Measurements from ENCODE around the gene VKORC1. TPM values are rescaled to one million over a fixed set of nuclear protein-coding genes. Genes with fewer than 3 reads are reported as not detected.
A peak's percentile ranks its signal among the peaks of the same experiment; 100 is the strongest.

The VKORC1 gene
- total and polyA plus RNA-seq, 5 donors from 2014 or later = 38.1 to 113 (median 103) TPM

- Histone ChIP-seq H3K36me3 (ENCODE audit: control insufficient read depth, insufficient read depth, low read length) (peaks cover 15% of the 10 kb centered on the region), H3K27me3 (ENCODE audit: control insufficient read depth, insufficient read depth, low read length) (no peaks in the 10 kb centered on the region), H3K4me3 (ENCODE audit: low read depth, low read length) (no peak overlapping the region), H3K27ac (ENCODE audit: insufficient read depth, low read length, poor library complexity, severe bottlenecking) (no peak overlapping the region), H3K4me1 (ENCODE audit: control insufficient read depth, insufficient read depth, low read length, poor library complexity, severe bottlenecking) (peaks cover 14% of the 10 kb centered on the region), H3K9me3 (ENCODE audit: control insufficient read depth in 2 of 2, low read length in 2 of 2) (no peaks in the 10 kb centered on the region)
- ATAC-seq (ENCODE audit: low read depth in 2 of 2) (no peak), DNase-seq (no peak)
- H3K9me3 Mint-ChIP-seq = no peaks in the 10 kb centered on the region
- peaks cover 5% of the 10 kb centered on the region for H3K36me3 Mint-ChIP-seq
- peaks cover 0 to 37% (median 16%) of the 10 kb centered on the region in 4 donors for H3K4me1 Mint-ChIP-seq
- peak overlapping the region in 2 of 4 donors; percentile 61 to 76 for H3K4me3 Mint-ChIP-seq
- no peak overlapping the region for H3K27ac Mint-ChIP-seq
- H3K27me3 Mint-ChIP-seq = no peaks in the 10 kb centered on the region
Observed at GRCh38 chr16:31114468-31114867, 19.9 kb upstream of the VKORC1 start.

GRCh38 chr16:31113121-31114120 is 18.8 kb upstream of the VKORC1 start:
- Histone ChIP-seq H3K27me3 (ENCODE audit: control insufficient read depth, insufficient read depth, low read length) (no peaks in the 10 kb centered on the region), H3K36me3 (ENCODE audit: control insufficient read depth, insufficient read depth, low read length) (peaks cover 9% of the 10 kb centered on the region), H3K4me3 (ENCODE audit: low read depth, low read length) (no peak overlapping the region), H3K4me1 (ENCODE audit: control insufficient read depth, insufficient read depth, low read length, poor library complexity, severe bottlenecking) (peaks cover 18% of the 10 kb centered on the region), H3K27ac (ENCODE audit: insufficient read depth, low read length, poor library complexity, severe bottlenecking) (no peak overlapping the region), H3K9me3 (ENCODE audit: control insufficient read depth in 2 of 2, low read length in 2 of 2) (no peaks in the 10 kb centered on the region)
- no peak for DNase-seq
- Mint-ChIP-seq H3K4me3 (peak overlapping the region in 2 of 4 donors; percentile 31 to 64), H3K27me3 (no peaks in the 10 kb centered on the region), H3K9me3 (no peaks in the 10 kb centered on the region), H3K27ac (peak overlapping the region in 1 of 3 donors; percentile 32), H3K36me3 (peaks cover 5% of the 10 kb centered on the region), H3K4me1 (peaks cover 0 to 32% (median 14%) of the 10 kb centered on the region in 4 donors)
- ATAC-seq (ENCODE audit: low read depth in 2 of 2) = no peak

- no peak for ATAC-seq (ENCODE audit: low read depth in 2 of 2)
- H3K27me3 ChIP-seq (ENCODE audit: control insufficient read depth, insufficient read depth, low read length) = no peaks in the 10 kb centered on the region
- no peak for DNase-seq
- no peak overlapping the region for H3K27ac ChIP-seq (ENCODE audit: insufficient read depth, low read length, poor library complexity, severe bottlenecking)
- H3K36me3 ChIP-seq (ENCODE audit: control insufficient read depth, insufficient read depth, low read length) = peaks cover 9% of the 10 kb centered on the region
- peaks cover 5% of the 10 kb centered on the region for H3K36me3 Mint-ChIP-seq
- H3K4me3 Mint-ChIP-seq = peak overlapping the region in 1 of 4 donors; percentile 12
- no peaks in the 10 kb centered on the region for H3K9me3 Mint-ChIP-seq
- H3K9me3 ChIP-seq (ENCODE audit: control insufficient read depth in 2 of 2, low read length in 2 of 2) = no peaks in the 10 kb centered on the region
- H3K27ac Mint-ChIP-seq = no peak overlapping the region
- H3K4me1 Mint-ChIP-seq = peaks cover 4 to 30% (median 12%) of the 10 kb centered on the region in 4 donors
- H3K27me3 Mint-ChIP-seq = no peaks in the 10 kb centered on the region
- H3K4me1 ChIP-seq (ENCODE audit: control insufficient read depth, insufficient read depth, low read length, poor library complexity, severe bottlenecking) = peaks cover 16% of the 10 kb centered on the region
- H3K4me3 ChIP-seq (ENCODE audit: low read depth, low read length) = no peak overlapping the region
Observed at GRCh38 chr16:31112711-31113110, 18.1 kb upstream of the VKORC1 start.

GRCh38 chr16:31111881-31112466 is 17.4 kb upstream of the VKORC1 start:
- Mint-ChIP-seq H3K9me3 (no peaks in the 10 kb centered on the region), H3K36me3 (peaks cover 5% of the 10 kb centered on the region), H3K27ac (no peak overlapping the region), H3K4me3 (peak overlapping the region in 3 of 4 donors; percentile 7 to 87 (median 44)), H3K27me3 (no peaks in the 10 kb centered on the region), H3K4me1 (peaks cover 8 to 32% (median 13%) of the 10 kb centered on the region in 4 donors)
- H3K4me3 ChIP-seq (ENCODE audit: low read depth, low read length) = no peak overlapping the region
- no peaks in the 10 kb centered on the region for H3K27me3 ChIP-seq (ENCODE audit: control insufficient read depth, insufficient read depth, low read length)
- H3K27ac ChIP-seq (ENCODE audit: insufficient read depth, low read length, poor library complexity, severe bottlenecking) = no peak overlapping the region
- DNase-seq = no peak
- peaks cover 16% of the 10 kb centered on the region for H3K4me1 ChIP-seq (ENCODE audit: control insufficient read depth, insufficient read depth, low read length, poor library complexity, severe bottlenecking)
- H3K36me3 ChIP-seq (ENCODE audit: control insufficient read depth, insufficient read depth, low read length) = peaks cover 9% of the 10 kb centered on the region
- no peaks in the 10 kb centered on the region for H3K9me3 ChIP-seq (ENCODE audit: control insufficient read depth in 2 of 2, low read length in 2 of 2)
- ATAC-seq (ENCODE audit: low read depth in 2 of 2) = no peak

GRCh38 chr16:31110106-31111034 is 15.8 kb upstream of the VKORC1 start:
- DNase-seq = no peak
- H3K27ac Mint-ChIP-seq = peak overlapping the region; percentile 31 to 48 (median 32)
- Histone ChIP-seq H3K4me3 (ENCODE audit: low read depth, low read length) (no peak overlapping the region), H3K27ac (ENCODE audit: insufficient read depth, low read length, poor library complexity, severe bottlenecking) (no peak overlapping the region), H3K9me3 (ENCODE audit: control insufficient read depth in 2 of 2, low read length in 2 of 2) (no peaks in the 10 kb centered on the region), H3K36me3 (ENCODE audit: control insufficient read depth, insufficient read depth, low read length) (peaks cover 9% of the 10 kb centered on the region), H3K4me1 (ENCODE audit: control insufficient read depth, insufficient read depth, low read length, poor library complexity, severe bottlenecking) (peaks cover 18% of the 10 kb centered on the region), H3K27me3 (ENCODE audit: control insufficient read depth, insufficient read depth, low read length) (no peaks in the 10 kb centered on the region)
- ATAC-seq (ENCODE audit: low read depth in 2 of 2) = no peak
- H3K36me3 Mint-ChIP-seq = peaks cover 5% of the 10 kb centered on the region
- no peaks in the 10 kb centered on the region for H3K27me3 Mint-ChIP-seq
- peak overlapping the region; percentile 61 to 87 (median 86) for H3K4me3 Mint-ChIP-seq
- H3K9me3 Mint-ChIP-seq = peaks cover 0 to 1% (median 0%) of the 10 kb centered on the region in 7 donors
- peaks cover 8 to 32% (median 12%) of the 10 kb centered on the region in 4 donors for H3K4me1 Mint-ChIP-seq

GRCh38 chr16:31109622-31110021 is 15.0 kb upstream of the VKORC1 start:
- Histone ChIP-seq H3K36me3 (ENCODE audit: control insufficient read depth, insufficient read depth, low read length) (peaks cover 9% of the 10 kb centered on the region), H3K4me3 (ENCODE audit: low read depth, low read length) (no peak overlapping the region), H3K27ac (ENCODE audit: insufficient read depth, low read length, poor library complexity, severe bottlenecking) (no peak overlapping the region), H3K4me1 (ENCODE audit: control insufficient read depth, insufficient read depth, low read length, poor library complexity, severe bottlenecking) (peaks cover 18% of the 10 kb centered on the region), H3K27me3 (ENCODE audit: control insufficient read depth, insufficient read depth, low read length) (no peaks in the 10 kb centered on the region), H3K9me3 (ENCODE audit: control insufficient read depth in 2 of 2, low read length in 2 of 2) (no peaks in the 10 kb centered on the region)
- Mint-ChIP-seq H3K4me1 (peaks cover 8 to 32% (median 11%) of the 10 kb centered on the region in 4 donors), H3K9me3 (peaks cover 0 to 1% (median 0%) of the 10 kb centered on the region in 7 donors), H3K36me3 (peaks cover 5% of the 10 kb centered on the region), H3K27me3 (no peaks in the 10 kb centered on the region), H3K27ac (peak overlapping the region in 2 of 3 donors; percentile 68 to 75), H3K4me3 (peak overlapping the region; percentile 86 to 90 (median 87))
- DNase-seq (no peak), ATAC-seq (ENCODE audit: low read depth in 2 of 2) (no peak)
